HEK293 (cell line): ENCODE results near the gene BAD.
A peak's percentile ranks its signal among the peaks of the same experiment; 100 is the strongest.
"Not testable (repeated sequence)": the region's sequence is repeated elsewhere in the genome, so short reads cannot be mapped to it uniquely, and the experiment has no call there.

Experiments used
- CTCF ChIA-PET: fragments of 350-600 bp; formaldehyde crosslinking; extraction: SDS; loops from one replicate; lab custom pipeline; 2021; ENCODE audit warnings: antibody characterized with exemption; lab: Yijun Ruan, JAX
- POLR2A ChIA-PET: fragments of 300-600 bp; formaldehyde crosslinking; extraction: SDS; loops from one replicate; lab custom pipeline; 2020; ENCODE audit warnings: antibody characterized with exemption, inconsistent platforms; lab: Yijun Ruan, JAX
- H3K27ac ChIP-seq: fragments of 200-500 bp; sonication (Bioruptor generic); 2 replicates; pipeline ENCODE4 v1.5.1; 2014; ENCODE audit warnings: low read depth, low read length, control low read depth, inconsistent platforms; ENCODE audit errors: extremely low read depth
- H3K36me3 ChIP-seq, 2 experiments: fragments of 200-500 bp in 1 of 2; sonication (Bioruptor generic) in 1 of 2; 1 replicate in 1 of 2; 2 replicates in 1 of 2; pipeline ENCODE4 v1.5.1; 2014 to 2017; ENCODE audit warnings: inconsistent platforms in 2 of 2, low read length in 2 of 2; ENCODE audit not compliant: control insufficient read depth in 2 of 2, insufficient read depth in 1 of 2
- H3K4me1 ChIP-seq: fragments of 200-500 bp; sonication (Bioruptor generic); 2 replicates; pipeline ENCODE4 v1.5.1; 2014; ENCODE audit warnings: mild to moderate bottlenecking, low read length, inconsistent platforms; ENCODE audit not compliant: control insufficient read depth, insufficient read depth
- H3K4me3 ChIP-seq: 2 replicates; pipeline ENCODE4 v1.5.1; 2011; ENCODE audit warnings: low read depth, mild to moderate bottlenecking, control low read depth, low read length, moderate library complexity
- H3K9me3 ChIP-seq: fragments of 200-500 bp; sonication (Bioruptor generic); 2 replicates; pipeline ENCODE4 v1.5.1; 2014; ENCODE audit warnings: low read depth, low read length, inconsistent platforms; ENCODE audit not compliant: control insufficient read depth, insufficient read depth
- GLIS1 ChIP-seq: fragments of 450-650 bp; formaldehyde crosslinking; IDR thresholded peaks from 2 replicates; pipeline ENCODE4 v1.5.1; 2016; ENCODE audit warnings: missing biosample characterization, missing genetic modification characterization
- GLIS2 ChIP-seq: fragments of 450-650 bp; formaldehyde crosslinking; IDR thresholded peaks from 2 replicates; pipeline ENCODE4 v1.5.1; 2016; ENCODE audit warnings: missing biosample characterization, missing genetic modification characterization
- KLF1 ChIP-seq: fragments of 450-650 bp; formaldehyde crosslinking; IDR thresholded peaks from 2 replicates; pipeline ENCODE4 v1.5.1; 2016; ENCODE audit warnings: missing biosample characterization, missing genetic modification characterization
- SCRT2 ChIP-seq: fragments of 450-650 bp; formaldehyde crosslinking; IDR thresholded peaks from 2 replicates; pipeline ENCODE4 v1.5.1; 2016; ENCODE audit warnings: missing biosample characterization, missing genetic modification characterization
- ZBTB20 ChIP-seq: fragments of 450-650 bp; formaldehyde crosslinking; IDR thresholded peaks from 2 replicates; pipeline ENCODE4 v1.5.1; 2016; ENCODE audit warnings: missing biosample characterization, missing genetic modification characterization
- ZNF155 ChIP-seq: fragments of 450-650 bp; formaldehyde crosslinking; IDR thresholded peaks from 2 replicates; pipeline ENCODE4 v1.5.1; 2016; ENCODE audit warnings: missing biosample characterization, missing genetic modification characterization
- ZNF184 ChIP-seq: fragments of 450-650 bp; IDR thresholded peaks from 2 replicates; pipeline ENCODE4 v1.5.1; 2018; ENCODE audit warnings: missing biosample characterization, mild to moderate bottlenecking, missing genetic modification characterization
- ZNF248 ChIP-seq: fragments of 450-650 bp; formaldehyde crosslinking; IDR thresholded peaks from 2 replicates; pipeline ENCODE4 v1.5.1; 2017; ENCODE audit warnings: missing biosample characterization, missing genetic modification characterization
- ZNF394 ChIP-seq: fragments of 450-650 bp; formaldehyde crosslinking; IDR thresholded peaks from 2 replicates; pipeline ENCODE4 v1.5.1; 2016; ENCODE audit warnings: missing biosample characterization, missing genetic modification characterization, mild to moderate bottlenecking, moderate library complexity, borderline replicate concordance
- ZNF416 ChIP-seq: fragments of 450-650 bp; formaldehyde crosslinking; IDR thresholded peaks from 2 replicates; pipeline ENCODE4 v1.5.1; 2016; ENCODE audit warnings: missing biosample characterization, missing genetic modification characterization
- ZNF701 ChIP-seq: fragments of 450-650 bp; formaldehyde crosslinking; IDR thresholded peaks from 2 replicates; pipeline ENCODE4 v1.5.1; 2016; ENCODE audit warnings: missing biosample characterization, missing genetic modification characterization
- ZNF777 ChIP-seq: fragments of 450-650 bp; formaldehyde crosslinking; IDR thresholded peaks from 2 replicates; pipeline ENCODE4 v1.5.1; 2017; ENCODE audit warnings: missing biosample characterization, missing genetic modification characterization, borderline replicate concordance
- TF ChIP-seq, protein P1 (sequence below): fragments of 450-650 bp; formaldehyde crosslinking; IDR thresholded peaks from 2 replicates; pipeline ENCODE4 v1.5.1; 2016; ENCODE audit warnings: missing biosample characterization, missing genetic modification characterization
- TF ChIP-seq, protein P2 (sequence below): fragments of 450-650 bp; formaldehyde crosslinking; IDR thresholded peaks from 2 replicates; pipeline ENCODE4 v1.5.1; 2017; ENCODE audit warnings: missing biosample characterization, missing genetic modification characterization
- TF ChIP-seq, protein P3 (sequence below): IDR thresholded peaks from 2 replicates; pipeline ENCODE4 v1.6.1; 2011; ENCODE audit warnings: mild to moderate bottlenecking, low read depth, low read length, borderline replicate concordance
- TF ChIP-seq, protein P4 (sequence below): fragments of 450-650 bp; formaldehyde crosslinking; IDR thresholded peaks from 2 replicates; pipeline ENCODE4 v1.5.1; 2016; ENCODE audit warnings: missing biosample characterization, missing genetic modification characterization
- TF ChIP-seq, protein P5 (sequence below): fragments of 450-650 bp; formaldehyde crosslinking; IDR thresholded peaks from 2 replicates; pipeline ENCODE4 v1.5.1; 2016; ENCODE audit warnings: missing biosample characterization, missing genetic modification characterization

The BAD gene

DNA sequence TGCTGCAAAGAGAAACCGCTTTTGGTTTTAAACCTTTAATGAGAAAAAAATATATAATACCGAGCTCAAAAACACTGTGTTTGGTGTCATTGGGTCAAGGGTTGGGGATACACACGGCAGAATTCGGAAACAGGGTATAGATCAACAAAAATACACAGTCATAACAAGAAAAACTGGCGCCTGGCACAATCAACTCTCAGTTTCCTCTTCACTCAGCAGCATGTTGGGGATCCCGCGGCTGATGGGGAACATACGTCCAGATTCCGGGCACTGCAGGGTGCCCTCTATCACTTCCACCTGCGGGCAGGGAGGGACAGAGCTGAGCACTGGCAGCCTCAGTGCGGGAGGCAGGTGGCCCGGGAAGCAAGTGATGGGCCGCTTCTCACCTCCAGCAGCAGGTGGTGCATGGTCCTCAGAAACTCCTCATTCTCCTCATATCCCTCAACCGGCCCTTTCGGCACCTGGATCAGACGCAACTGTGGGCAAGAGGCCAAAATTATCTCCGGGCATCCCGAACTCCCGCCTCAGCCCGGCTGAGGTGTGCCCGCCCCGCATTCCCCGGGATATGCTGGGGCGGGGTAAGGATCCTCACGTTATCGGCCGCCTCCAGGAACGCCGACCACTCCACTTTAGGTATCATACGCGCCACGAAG is 32.3 kb upstream of the BAD start (continued):
- TF ChIP-seq, protein P1, sequence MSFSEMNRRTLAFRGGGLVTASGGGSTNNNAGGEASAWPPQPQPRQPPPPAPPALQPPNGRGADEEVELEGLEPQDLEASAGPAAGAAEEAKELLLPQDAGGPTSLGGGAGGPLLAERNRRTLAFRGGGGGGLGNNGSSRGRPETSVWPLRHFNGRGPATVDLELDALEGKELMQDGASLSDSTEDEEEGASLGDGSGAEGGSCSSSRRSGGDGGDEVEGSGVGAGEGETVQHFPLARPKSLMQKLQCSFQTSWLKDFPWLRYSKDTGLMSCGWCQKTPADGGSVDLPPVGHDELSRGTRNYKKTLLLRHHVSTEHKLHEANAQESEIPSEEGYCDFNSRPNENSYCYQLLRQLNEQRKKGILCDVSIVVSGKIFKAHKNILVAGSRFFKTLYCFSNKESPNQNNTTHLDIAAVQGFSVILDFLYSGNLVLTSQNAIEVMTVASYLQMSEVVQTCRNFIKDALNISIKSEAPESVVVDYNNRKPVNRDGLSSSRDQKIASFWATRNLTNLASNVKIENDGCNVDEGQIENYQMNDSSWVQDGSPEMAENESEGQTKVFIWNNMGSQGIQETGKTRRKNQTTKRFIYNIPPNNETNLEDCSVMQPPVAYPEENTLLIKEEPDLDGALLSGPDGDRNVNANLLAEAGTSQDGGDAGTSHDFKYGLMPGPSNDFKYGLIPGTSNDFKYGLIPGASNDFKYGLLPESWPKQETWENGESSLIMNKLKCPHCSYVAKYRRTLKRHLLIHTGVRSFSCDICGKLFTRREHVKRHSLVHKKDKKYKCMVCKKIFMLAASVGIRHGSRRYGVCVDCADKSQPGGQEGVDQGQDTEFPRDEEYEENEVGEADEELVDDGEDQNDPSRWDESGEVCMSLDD (tag by site-specific recombination), result no peak
- TF ChIP-seq ZNF155 (tag by site-specific recombination) (no peak), KLF1 (tag by site-specific recombination) (peak; percentile 15; the same call in 1 of the 2 replicates), SCRT2 (tag by site-specific recombination) (peak; percentile 64), ZNF777 (tag by site-specific recombination) (no peak), ZNF701 (tag by site-specific recombination) (no peak), ZBTB20 (tag by site-specific recombination) (peak; percentile 89)
- TF ChIP-seq, protein P2, sequence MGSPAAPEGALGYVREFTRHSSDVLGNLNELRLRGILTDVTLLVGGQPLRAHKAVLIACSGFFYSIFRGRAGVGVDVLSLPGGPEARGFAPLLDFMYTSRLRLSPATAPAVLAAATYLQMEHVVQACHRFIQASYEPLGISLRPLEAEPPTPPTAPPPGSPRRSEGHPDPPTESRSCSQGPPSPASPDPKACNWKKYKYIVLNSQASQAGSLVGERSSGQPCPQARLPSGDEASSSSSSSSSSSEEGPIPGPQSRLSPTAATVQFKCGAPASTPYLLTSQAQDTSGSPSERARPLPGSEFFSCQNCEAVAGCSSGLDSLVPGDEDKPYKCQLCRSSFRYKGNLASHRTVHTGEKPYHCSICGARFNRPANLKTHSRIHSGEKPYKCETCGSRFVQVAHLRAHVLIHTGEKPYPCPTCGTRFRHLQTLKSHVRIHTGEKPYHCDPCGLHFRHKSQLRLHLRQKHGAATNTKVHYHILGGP (tag by site-specific recombination), result no peak
- TF ChIP-seq, protein P3, sequence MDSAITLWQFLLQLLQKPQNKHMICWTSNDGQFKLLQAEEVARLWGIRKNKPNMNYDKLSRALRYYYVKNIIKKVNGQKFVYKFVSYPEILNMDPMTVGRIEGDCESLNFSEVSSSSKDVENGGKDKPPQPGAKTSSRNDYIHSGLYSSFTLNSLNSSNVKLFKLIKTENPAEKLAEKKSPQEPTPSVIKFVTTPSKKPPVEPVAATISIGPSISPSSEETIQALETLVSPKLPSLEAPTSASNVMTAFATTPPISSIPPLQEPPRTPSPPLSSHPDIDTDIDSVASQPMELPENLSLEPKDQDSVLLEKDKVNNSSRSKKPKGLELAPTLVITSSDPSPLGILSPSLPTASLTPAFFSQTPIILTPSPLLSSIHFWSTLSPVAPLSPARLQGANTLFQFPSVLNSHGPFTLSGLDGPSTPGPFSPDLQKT, result no peak
- TF ChIP-seq, protein P4, sequence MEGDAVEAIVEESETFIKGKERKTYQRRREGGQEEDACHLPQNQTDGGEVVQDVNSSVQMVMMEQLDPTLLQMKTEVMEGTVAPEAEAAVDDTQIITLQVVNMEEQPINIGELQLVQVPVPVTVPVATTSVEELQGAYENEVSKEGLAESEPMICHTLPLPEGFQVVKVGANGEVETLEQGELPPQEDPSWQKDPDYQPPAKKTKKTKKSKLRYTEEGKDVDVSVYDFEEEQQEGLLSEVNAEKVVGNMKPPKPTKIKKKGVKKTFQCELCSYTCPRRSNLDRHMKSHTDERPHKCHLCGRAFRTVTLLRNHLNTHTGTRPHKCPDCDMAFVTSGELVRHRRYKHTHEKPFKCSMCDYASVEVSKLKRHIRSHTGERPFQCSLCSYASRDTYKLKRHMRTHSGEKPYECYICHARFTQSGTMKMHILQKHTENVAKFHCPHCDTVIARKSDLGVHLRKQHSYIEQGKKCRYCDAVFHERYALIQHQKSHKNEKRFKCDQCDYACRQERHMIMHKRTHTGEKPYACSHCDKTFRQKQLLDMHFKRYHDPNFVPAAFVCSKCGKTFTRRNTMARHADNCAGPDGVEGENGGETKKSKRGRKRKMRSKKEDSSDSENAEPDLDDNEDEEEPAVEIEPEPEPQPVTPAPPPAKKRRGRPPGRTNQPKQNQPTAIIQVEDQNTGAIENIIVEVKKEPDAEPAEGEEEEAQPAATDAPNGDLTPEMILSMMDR, result 0 out of 2 replicates have a peak, but pooled peaks have one; percentile 41

DNA sequence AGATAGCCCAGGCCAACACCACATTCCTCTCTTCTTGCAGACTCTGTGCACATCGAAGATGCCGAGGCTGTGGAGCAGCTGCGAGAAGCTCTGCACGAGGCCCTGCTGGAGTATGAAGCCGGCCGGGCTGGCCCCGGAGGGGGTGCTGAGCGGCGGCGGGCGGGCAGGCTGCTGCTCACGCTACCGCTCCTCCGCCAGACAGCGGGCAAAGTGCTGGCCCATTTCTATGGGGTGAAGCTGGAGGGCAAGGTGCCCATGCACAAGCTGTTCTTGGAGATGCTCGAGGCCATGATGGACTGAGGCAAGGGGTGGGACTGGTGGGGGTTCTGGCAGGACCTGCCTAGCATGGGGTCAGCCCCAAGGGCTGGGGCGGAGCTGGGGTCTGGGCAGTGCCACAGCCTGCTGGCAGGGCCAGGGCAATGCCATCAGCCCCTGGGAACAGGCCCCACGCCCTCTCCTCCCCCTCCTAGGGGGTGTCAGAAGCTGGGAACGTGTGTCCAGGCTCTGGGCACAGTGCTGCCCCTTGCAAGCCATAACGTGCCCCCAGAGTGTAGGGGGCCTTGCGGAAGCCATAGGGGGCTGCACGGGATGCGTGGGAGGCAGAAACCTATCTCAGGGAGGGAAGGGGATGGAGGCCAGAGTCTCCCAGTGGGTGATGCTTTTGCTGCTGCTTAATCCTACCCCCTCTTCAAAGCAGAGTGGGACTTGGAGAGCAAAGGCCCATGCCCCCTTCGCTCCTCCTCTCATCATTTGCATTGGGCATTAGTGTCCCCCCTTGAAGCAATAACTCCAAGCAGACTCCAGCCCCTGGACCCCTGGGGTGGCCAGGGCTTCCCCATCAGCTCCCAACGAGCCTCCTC is 31.4 kb upstream of the BAD start:
- POLR2A ChIA-PET, result interaction anchor here (0.6 to 2.9 kb wide), 5 partner anchors 10 to 45 kb away, joined by 4 to 43 read pairs (median 28); partner anchors contain the start of gene ESRRA
- H3K27ac ChIP-seq, result not testable (repeated sequence)

DNA sequence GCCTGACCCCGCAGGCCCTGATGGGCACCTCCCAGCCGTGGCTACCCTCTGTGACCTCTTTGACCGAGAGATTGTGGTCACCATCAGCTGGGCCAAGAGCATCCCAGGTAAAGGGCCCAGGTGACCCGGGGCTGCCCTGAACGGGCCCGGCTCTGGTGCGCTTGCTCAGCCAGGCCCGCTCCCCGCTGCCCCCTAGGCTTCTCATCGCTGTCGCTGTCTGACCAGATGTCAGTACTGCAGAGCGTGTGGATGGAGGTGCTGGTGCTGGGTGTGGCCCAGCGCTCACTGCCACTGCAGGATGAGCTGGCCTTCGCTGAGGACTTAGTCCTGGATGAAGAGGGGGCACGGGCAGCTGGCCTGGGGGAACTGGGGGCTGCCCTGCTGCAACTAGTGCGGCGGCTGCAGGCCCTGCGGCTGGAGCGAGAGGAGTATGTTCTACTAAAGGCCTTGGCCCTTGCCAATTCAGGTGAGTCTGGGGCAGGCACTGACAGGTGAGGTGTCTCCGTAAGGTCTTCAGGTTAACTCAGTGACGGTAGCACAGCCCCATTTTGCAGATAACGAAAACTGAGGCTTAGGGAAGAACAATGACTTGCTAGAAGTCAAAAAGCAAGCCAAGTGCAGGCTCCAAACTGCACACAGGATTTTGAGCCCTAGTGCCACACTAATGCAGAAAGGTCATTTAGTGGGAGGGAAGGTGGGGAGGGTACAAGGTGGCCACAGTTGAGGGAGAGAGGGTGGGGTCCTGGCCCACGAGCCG is 30.5 kb upstream of the BAD start:
- Histone ChIP-seq H3K4me3 (no peak overlapping the region), H3K27ac (no peak overlapping the region)
- TF ChIP-seq ZNF416 (tag by site-specific recombination), result no peak
- TF ChIP-seq ZNF184 (tag by site-specific recombination), result no peak
- TF ChIP-seq, protein P4, result peak; percentile 33; the same call in 1 of the 2 replicates
- TF ChIP-seq, protein P5, sequence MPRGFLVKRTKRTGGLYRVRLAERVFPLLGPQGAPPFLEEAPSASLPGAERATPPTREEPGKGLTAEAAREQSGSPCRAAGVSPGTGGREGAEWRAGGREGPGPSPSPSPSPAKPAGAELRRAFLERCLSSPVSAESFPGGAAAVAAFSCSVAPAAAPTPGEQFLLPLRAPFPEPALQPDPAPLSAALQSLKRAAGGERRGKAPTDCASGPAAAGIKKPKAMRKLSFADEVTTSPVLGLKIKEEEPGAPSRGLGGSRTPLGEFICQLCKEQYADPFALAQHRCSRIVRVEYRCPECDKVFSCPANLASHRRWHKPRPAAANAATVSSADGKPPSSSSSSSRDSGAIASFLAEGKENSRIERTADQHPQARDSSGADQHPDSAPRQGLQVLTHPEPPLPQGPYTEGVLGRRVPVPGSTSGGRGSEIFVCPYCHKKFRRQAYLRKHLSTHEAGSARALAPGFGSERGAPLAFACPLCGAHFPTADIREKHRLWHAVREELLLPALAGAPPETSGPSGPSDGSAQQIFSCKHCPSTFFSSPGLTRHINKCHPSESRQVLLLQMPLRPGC (tag by site-specific recombination), result no peak
- TF ChIP-seq ZNF248 (tag by site-specific recombination), result no peak
- TF ChIP-seq, all 188 proteins: peak for 1
- Histone ChIP-seq H3K9me3 (no peaks in the 10 kb centered on the region), H3K36me3 (peaks cover 0 to 36% of the 10 kb centered on the region in 2 experiments; a peak in 1 of 3 replicates), H3K4me1 (no peaks in the 10 kb centered on the region)
- ChIA-PET POLR2A (no interaction called here), CTCF (interaction anchor here (1.0 to 5.0 kb wide), 2 partner anchors 14 to 40 kb away, joined by 3 to 85 read pairs; no protein-coding TSS in a partner anchor)

More for the DNA sequence above, 31.4 kb upstream of the BAD start:
- CTCF ChIA-PET, result interaction anchor here (0.9 to 5.0 kb wide), 6 partner anchors 12 to 44 kb away, joined by 3 to 85 read pairs (median 14); partner anchors contain the start of gene CCDC88B
- not testable (repeated sequence) for H3K4me1 ChIP-seq, H3K9me3 ChIP-seq
- H3K4me3 ChIP-seq, result peak overlapping the region; percentile 90
- H3K36me3 ChIP-seq, result peaks cover 0 to 44% of the 10 kb centered on the region in 2 experiments; a peak in 1 of 3 replicates
- TF ChIP-seq GLIS1, result peak; percentile 80
- TF ChIP-seq GLIS2, result peak; percentile 59
- TF ChIP-seq ZNF394 (tag by site-specific recombination), result peak; percentile 61; the same call in 1 of the 2 replicates
